Large intestine (tissue), 3 donors: ENCODE data around the gene ST6GAL2. TPM values are rescaled to one million over a fixed set of nuclear protein-coding genes. Genes with fewer than 3 reads are reported as not detected.
A peak's percentile ranks its signal among the peaks of the same experiment; 100 is the strongest.

ENCODE experiments used
- DNase-seq, 2 donors: peaks; one replicate each; pipeline versions ENCODE4 v3.0.0 to v3.0.0-alpha.2; 2013
- H3K27ac ChIP-seq: one replicate; pipeline ENCODE4 v1.5.1; 2013; ENCODE audit warnings: low read length
- H3K27me3 ChIP-seq: 2 replicates; pipeline ENCODE4 v1.6.1; 2013; ENCODE audit warnings: low read length; ENCODE audit not compliant: control insufficient read depth, insufficient read depth
- H3K36me3 ChIP-seq: 2 replicates; pipeline ENCODE4 v1.6.1; 2013; ENCODE audit warnings: low read length; ENCODE audit not compliant: control insufficient read depth, insufficient read depth
- H3K4me1 ChIP-seq: one replicate; pipeline ENCODE4 v1.6.1; 2013; ENCODE audit warnings: low read length; ENCODE audit not compliant: control insufficient read depth, insufficient read depth
- H3K4me3 ChIP-seq: one replicate; pipeline ENCODE4 v1.5.1; 2013; ENCODE audit warnings: low read length
- H3K9me3 ChIP-seq: one replicate; pipeline ENCODE4 v1.6.1; 2013; ENCODE audit warnings: mild to moderate bottlenecking, low read depth, low read length, moderate library complexity; ENCODE audit not compliant: control insufficient read depth
- WGBS: methylation state at CpG from one replicate; pipeline ENCODE4 v1.1.5; 2013; ENCODE audit warnings: low lambda C conversion rate; ENCODE audit not compliant: insufficient coverage; 5-methylcytosine and 5-hydroxymethylcytosine counted together
- polyA plus RNA-seq: library from polyadenylated mRNA; unstranded; fragments of 120-200 nt; gene quantifications from one replicate; pipeline ENCODE4 v1.2.1, GENCODE V29; 2013

Gene ST6GAL2
- polyA plus RNA-seq, 1 donor, result 5.2 TPM

- Histone ChIP-seq H3K36me3 (no peaks in the 10 kb centered on the region), H3K27ac (no peak overlapping the region), H3K27me3 (no peaks in the 10 kb centered on the region), H3K9me3 (no peaks in the 10 kb centered on the region), H3K4me1 (no peaks in the 10 kb centered on the region), H3K4me3 (no peak overlapping the region)
- no CpG with 5 or more reads among the region's 5 CpGs for WGBS
- no peak for DNase-seq
Measured at GRCh38 chr2:106797494-106797893, 88.5 kb downstream of the ST6GAL2 start.

- Histone ChIP-seq H3K4me3 (no peak overlapping the region), H3K27ac (no peak overlapping the region), H3K27me3 (no peaks in the 10 kb centered on the region), H3K4me1 (no peaks in the 10 kb centered on the region), H3K36me3 (no peaks in the 10 kb centered on the region), H3K9me3 (no peaks in the 10 kb centered on the region)
- DNase-seq, result no peak
- no CpG with 5 or more reads among the region's 2 CpGs for WGBS
Measured at GRCh38 chr2:106792671-106793070, 93.3 kb downstream of the ST6GAL2 start.

- no peak for DNase-seq
- no CpG with 5 or more reads among the region's 6 CpGs for WGBS
- Histone ChIP-seq H3K27ac (no peak overlapping the region), H3K4me3 (no peak overlapping the region), H3K27me3 (no peaks in the 10 kb centered on the region), H3K4me1 (no peaks in the 10 kb centered on the region), H3K9me3 (no peaks in the 10 kb centered on the region), H3K36me3 (no peaks in the 10 kb centered on the region)
Measured at GRCh38 chr2:106789185-106789584, 96.8 kb downstream of the ST6GAL2 start.

GRCh38 chr2:106782681-106783080 is 103.3 kb downstream of the ST6GAL2 start:
- Histone ChIP-seq H3K9me3 (no peaks in the 10 kb centered on the region), H3K27ac (no peak overlapping the region), H3K36me3 (no peaks in the 10 kb centered on the region), H3K27me3 (no peaks in the 10 kb centered on the region), H3K4me3 (no peak overlapping the region), H3K4me1 (no peaks in the 10 kb centered on the region)
- WGBS, result 80% methylated on average over 1 of the region's 3 CpGs
- DNase-seq, result no peak

- no peaks in the 10 kb centered on the region for H3K4me1 ChIP-seq
- H3K27me3 ChIP-seq, result no peaks in the 10 kb centered on the region
- no peak overlapping the region for H3K4me3 ChIP-seq
- H3K9me3 ChIP-seq, result no peaks in the 10 kb centered on the region
- no peaks in the 10 kb centered on the region for H3K36me3 ChIP-seq
- H3K27ac ChIP-seq, result no peak overlapping the region
- WGBS, result no CpG with 5 or more reads among the region's 3 CpGs
- no peak for DNase-seq
Measured at GRCh38 chr2:106781196-106781595, 104.8 kb downstream of the ST6GAL2 start.

GRCh38 chr2:106771811-106772210 is 114.2 kb downstream of the ST6GAL2 start:
- H3K27me3 ChIP-seq, result no peaks in the 10 kb centered on the region
- no peak for DNase-seq
- H3K27ac ChIP-seq, result no peak overlapping the region
- H3K4me1 ChIP-seq, result no peaks in the 10 kb centered on the region
- no peak overlapping the region for H3K4me3 ChIP-seq
- no CpG with 5 or more reads among the region's 3 CpGs for WGBS
- H3K9me3 ChIP-seq, result no peaks in the 10 kb centered on the region
- H3K36me3 ChIP-seq, result no peaks in the 10 kb centered on the region

- no peak overlapping the region for H3K27ac ChIP-seq
- H3K4me3 ChIP-seq, result no peak overlapping the region
- no peaks in the 10 kb centered on the region for H3K27me3 ChIP-seq
- no peaks in the 10 kb centered on the region for H3K36me3 ChIP-seq
- DNase-seq, result no peak
- WGBS, result no CpG with 5 or more reads among the region's 2 CpGs
- H3K4me1 ChIP-seq, result no peaks in the 10 kb centered on the region
- no peaks in the 10 kb centered on the region for H3K9me3 ChIP-seq
Measured at GRCh38 chr2:106770986-106771385, 115.0 kb downstream of the ST6GAL2 start.

- no peak for DNase-seq
- Histone ChIP-seq H3K27ac (no peak overlapping the region), H3K36me3 (no peaks in the 10 kb centered on the region), H3K27me3 (no peaks in the 10 kb centered on the region), H3K4me3 (no peak overlapping the region), H3K9me3 (no peaks in the 10 kb centered on the region), H3K4me1 (no peaks in the 10 kb centered on the region)
- no CpG with 5 or more reads among the region's 5 CpGs for WGBS
Measured at GRCh38 chr2:106764614-106765013, 121.4 kb downstream of the ST6GAL2 start.

- H3K4me1 ChIP-seq, result no peaks in the 10 kb centered on the region
- H3K27me3 ChIP-seq, result no peaks in the 10 kb centered on the region
- H3K4me3 ChIP-seq, result no peak overlapping the region
- H3K27ac ChIP-seq, result no peak overlapping the region
- no peaks in the 10 kb centered on the region for H3K9me3 ChIP-seq
- WGBS, result 50% methylated on average over 1 of the region's 2 CpGs
- no peak for DNase-seq
- no peaks in the 10 kb centered on the region for H3K36me3 ChIP-seq
Measured at GRCh38 chr2:106759966-106760365, 126.0 kb downstream of the ST6GAL2 start.

- DNase-seq, result peak in 1 of 2 donors; percentile 17
- H3K4me1 ChIP-seq, result no peaks in the 10 kb centered on the region
- H3K27ac ChIP-seq, result no peak overlapping the region
- H3K27me3 ChIP-seq, result no peaks in the 10 kb centered on the region
- H3K4me3 ChIP-seq, result no peak overlapping the region
- H3K9me3 ChIP-seq, result no peaks in the 10 kb centered on the region
- no peaks in the 10 kb centered on the region for H3K36me3 ChIP-seq
- no CpG with 5 or more reads among the region's 1 CpG for WGBS
Measured at GRCh38 chr2:106758901-106759497, 127.0 kb downstream of the ST6GAL2 start.
